Left cardiac atrium (tissue), 4 donors: ENCODE results near the gene NPPB. TPM values are rescaled to one million over a fixed set of nuclear protein-coding genes. Genes with fewer than 3 reads are reported as not detected.
A peak's percentile ranks its signal among the peaks of the same experiment; 100 is the strongest.

Experiments
- ATAC-seq, 2 donors: fragments of 200-7000 bp; cut with Tn5 transposase; one replicate each; pipeline ENCODE4 v1.9.1; 2020; ENCODE audit warnings: mild to moderate bottlenecking in 2 of 2, moderate library complexity in 2 of 2
- DNase-seq: peaks from one replicate; pipeline ENCODE4 v3.0.0-alpha.2; 2020
- intact Hi-C, 2 donors: fragments of 100-400 bp; cut with DNase I; formaldehyde crosslinking; loops; one replicate each; pipeline versions ENCODE4 v1.14.1 to v1.15.1; 2022 to 2023
- total RNA-seq, 2 donors: library from RNA; stranded (reverse); fragmentation: NEBNext Ultra II Directional; extraction: Animal tissue kit (Norgen Biotek cat#: 25700); gene quantifications; one replicate each; pipeline ENCODE4 v1.2.1, GENCODE V29; 2021
- donor health status: DM: no; HTN: yes; CAD: no.
- donor health status: DM: no; HTN: yes; CAD: no; lungs with severe emphysema.
- donor health status: DM: yes; HTN: yes; CAD: no.
- donor health status: Dilated cardiomyopathy.

The NPPB gene
- total RNA-seq, 2 donors from 2014 or later = 368 to 4,414 TPM

GRCh38 chr1:11885916-11886315, 27.2 kb upstream of the NPPB start:
- no peak for DNase-seq
- ATAC-seq = peak in 1 of 2 donors; percentile 2
- intact Hi-C loops = loop anchor here in 1 of 2 donors (2.0 kb wide), 1 partner anchor 37 kb away; no protein-coding TSS in a partner anchor

- ATAC-seq = peak; percentile 75 to 78
- intact Hi-C loops = no loop called here
- peak; percentile 88 for DNase-seq
Observed at GRCh38 chr1:11882814-11883538, 24.2 kb upstream of the NPPB start.

GRCh38 chr1:11881749-11882441, 23.1 kb upstream of the NPPB start:
- no peak for ATAC-seq
- no peak for DNase-seq
- intact Hi-C loops = no loop called here

- peak; percentile 89 for DNase-seq
- peak; percentile 79 to 86 for ATAC-seq
- intact Hi-C loops = no loop called here
Observed at GRCh38 chr1:11880911-11881748, 22.4 kb upstream of the NPPB start.

- ATAC-seq (no peak), DNase-seq (no peak)
- intact Hi-C loops = no loop called here
Observed at GRCh38 chr1:11880181-11880575, 21.4 kb upstream of the NPPB start.

GRCh38 chr1:11879311-11880180, 20.8 kb upstream of the NPPB start:
- no peak for DNase-seq
- intact Hi-C loops = no loop called here
- ATAC-seq = no peak

- intact Hi-C loops = no loop called here
- ATAC-seq (no peak), DNase-seq (no peak)
Observed at GRCh38 chr1:11878891-11879190, 20.1 kb upstream of the NPPB start.

GRCh38 chr1:11878081-11878890, 19.5 kb upstream of the NPPB start:
- ATAC-seq (no peak), DNase-seq (no peak)
- intact Hi-C loops = no loop called here

- DNase-seq = no peak
- intact Hi-C loops = no loop called here
Observed at GRCh38 chr1:11877074-11877473, 18.3 kb upstream of the NPPB start.

GRCh38 chr1:11875094-11875493, 16.3 kb upstream of the NPPB start:
- ATAC-seq (no peak), DNase-seq (no peak)
- intact Hi-C loops = no loop called here

More at GRCh38 chr1:11877074-11877473, 18.3 kb upstream of the NPPB start:
- no peak for ATAC-seq

- ATAC-seq = peak; percentile 6 to 37
- intact Hi-C loops = loop anchor here in 1 of 2 donors (1.0 kb wide), 1 partner anchor 26 kb away; no protein-coding TSS in a partner anchor
Observed at GRCh38 chr1:11874624-11875023, 15.9 kb upstream of the NPPB start.

GRCh38 chr1:11874258-11874562, 15.5 kb upstream of the NPPB start:
- ATAC-seq = peak; percentile 92 to 93
- intact Hi-C loops = loop anchor here in 1 of 2 donors (1.0 kb wide), 1 partner anchor 26 kb away; no protein-coding TSS in a partner anchor
- DNase-seq = peak; percentile 88

More at GRCh38 chr1:11874624-11875023, 15.9 kb upstream of the NPPB start:
- DNase-seq = no peak

GRCh38 chr1:11873395-11874257, 14.9 kb upstream of the NPPB start:
- intact Hi-C loops = loop anchor here in 1 of 2 donors (1.0 kb wide), 1 partner anchor 25 kb away; no protein-coding TSS in a partner anchor
- ATAC-seq = no peak
- DNase-seq = no peak

GRCh38 chr1:11872545-11872944, 13.8 kb upstream of the NPPB start:
- no peak for DNase-seq
- no peak for ATAC-seq
- intact Hi-C loops = no loop called here

GRCh38 chr1:11869650-11870207, 11.0 kb upstream of the NPPB start:
- DNase-seq = no peak
- ATAC-seq = no peak
- intact Hi-C loops = no loop called here

GRCh38 chr1:11869104-11869503, 10.4 kb upstream of the NPPB start:
- intact Hi-C loops = no loop called here
- DNase-seq = no peak
- no peak for ATAC-seq
